Anterior cingulate cortex (tissue), 58 donors: ENCODE measurements around the gene MUTYH.
"Not testable (repeated sequence)": the region's sequence is repeated elsewhere in the genome, so short reads cannot be mapped to it uniquely, and the experiment has no call there.

Experiments
- DNase-seq, 58 donors: peaks; one replicate each; lab custom pipeline; 2025; lab: John Stamatoyannopoulos, UW

Gene MUTYH

GRCh38 chr1:45339789-45340558 is at the start of gene MUTYH, which contains the start of gene TOE1:
MUTYH (minus strand) TSS chr1:45340440; CDS start chr1:45334505, 5,935 bp downstream.
TOE1 (plus strand) TSS chr1:45340170; CDS start chr1:45340253, 83 bp downstream.
- peak; percentile 45 to 93 (median 85) for DNase-seq

DNA sequence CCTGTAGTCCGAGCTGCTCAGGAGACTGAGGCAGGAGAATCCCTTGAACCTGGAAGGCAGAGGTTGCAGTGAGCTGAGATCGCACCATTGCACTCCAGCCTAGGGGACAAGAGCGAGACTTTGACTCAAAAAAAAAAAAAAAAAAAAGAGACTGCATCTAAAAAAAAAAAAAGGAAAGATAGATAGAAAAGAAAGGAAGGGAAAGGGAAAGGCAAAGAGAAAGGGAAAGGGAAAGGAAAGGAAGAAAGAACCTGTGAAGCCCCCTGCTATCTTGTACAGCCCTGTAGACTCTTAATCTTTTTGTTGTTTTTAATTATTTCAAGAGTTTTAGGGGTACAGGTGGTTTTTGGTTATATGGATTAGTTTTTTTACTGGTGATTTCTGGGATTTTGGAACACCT is 46.0 kb upstream of the MUTYH start:
- no peak for DNase-seq

GRCh38 chr1:45385302-45385701 is 45.1 kb upstream of the MUTYH start:
- no peak for DNase-seq

DNA sequence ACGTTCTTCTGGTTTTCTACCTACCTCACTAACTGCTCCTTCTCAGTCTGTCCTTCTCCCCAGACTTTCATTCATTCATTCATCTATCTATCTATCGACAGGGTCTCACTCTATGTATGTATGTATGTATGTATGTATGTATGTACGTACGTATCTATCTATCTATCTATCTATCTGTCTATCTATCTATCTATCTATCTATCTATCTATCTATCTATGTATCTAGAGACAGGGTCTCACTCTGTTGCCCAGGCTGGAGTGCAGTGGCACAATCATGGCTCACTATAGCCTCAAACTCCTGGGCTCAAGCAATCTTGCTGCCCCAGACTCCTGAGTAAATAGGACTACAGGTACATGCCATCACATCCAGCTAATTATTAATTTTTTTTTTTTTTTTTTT is 44.0 kb upstream of the MUTYH start:
- DNase-seq, result not testable (repeated sequence)

DNA sequence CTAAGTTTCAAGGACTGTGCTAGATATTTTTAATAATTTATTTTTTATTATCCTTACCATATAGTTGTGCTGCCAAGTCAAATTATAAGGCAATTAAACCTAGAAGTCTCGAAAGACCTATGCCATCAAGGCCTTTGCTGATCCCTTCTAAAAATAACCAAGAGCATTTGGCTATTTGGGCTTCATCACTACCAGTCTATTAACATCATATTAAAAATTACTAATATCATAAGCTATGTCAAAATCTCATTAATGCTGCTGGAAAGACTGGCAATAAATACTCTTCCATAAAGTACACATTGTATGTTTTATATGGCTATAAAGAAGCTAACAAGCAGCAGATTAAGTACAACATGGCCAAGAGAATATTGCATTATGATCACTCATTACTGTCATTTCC is 43.0 kb upstream of the MUTYH start:
- DNase-seq, result no peak

DNA sequence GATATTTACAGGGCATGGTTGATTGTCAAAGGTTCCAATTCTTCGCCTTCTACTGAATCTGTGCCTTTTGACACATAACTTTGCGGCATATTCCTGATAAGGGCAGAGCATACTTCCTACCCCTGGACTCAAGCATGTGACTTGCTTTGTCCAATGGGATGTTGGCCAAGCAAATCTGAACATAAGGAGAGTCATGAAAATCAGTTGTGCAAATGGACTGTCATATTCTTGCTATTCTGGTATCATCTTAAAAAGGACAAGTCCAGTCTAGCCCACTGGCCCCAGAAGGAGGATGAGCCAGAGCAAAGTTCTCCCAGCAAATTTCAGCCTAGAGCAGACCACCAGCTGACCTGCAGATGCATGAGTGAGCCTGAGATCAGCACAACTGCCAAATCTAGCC is 41.0 kb upstream of the MUTYH start:
- DNase-seq, result no peak

DNA sequence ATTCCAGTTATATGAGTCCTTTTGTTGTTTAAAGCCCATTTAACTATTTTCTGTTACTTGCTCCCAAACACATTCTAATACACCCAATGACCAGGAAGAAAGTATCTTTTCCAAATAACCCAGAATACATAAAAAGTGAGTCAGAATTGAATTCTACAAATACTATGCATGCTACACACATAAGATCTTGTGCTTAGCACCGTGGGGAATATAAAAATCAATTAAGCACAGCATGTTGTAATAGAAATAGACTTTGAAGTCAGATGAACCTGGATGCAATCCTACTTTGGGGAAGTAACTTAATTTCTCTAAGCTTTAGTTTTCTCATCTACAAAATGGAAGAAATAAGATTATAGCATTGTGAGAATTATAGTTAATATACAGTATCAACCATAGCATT is 40.5 kb upstream of the MUTYH start:
- DNase-seq, result no peak

DNA sequence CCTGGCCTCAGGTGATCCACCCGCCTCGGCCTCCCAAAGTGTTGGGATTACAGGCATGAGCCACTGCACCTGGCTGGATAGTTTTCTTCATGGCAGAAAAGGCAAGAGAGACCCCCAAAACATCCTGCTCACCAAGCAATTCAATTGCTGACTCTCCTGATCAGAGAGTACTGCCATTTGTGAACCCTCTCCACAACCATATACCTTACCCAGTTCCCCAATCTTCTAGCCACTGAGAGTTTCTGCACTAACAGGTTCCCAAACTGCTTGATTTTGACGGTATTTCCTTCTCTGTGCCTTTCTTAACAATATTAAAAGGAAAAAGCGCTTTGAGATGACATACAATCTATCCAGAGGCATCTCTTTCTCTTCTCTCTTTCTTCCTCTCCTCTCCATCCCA is 39.9 kb upstream of the MUTYH start:
- no peak for DNase-seq

DNA sequence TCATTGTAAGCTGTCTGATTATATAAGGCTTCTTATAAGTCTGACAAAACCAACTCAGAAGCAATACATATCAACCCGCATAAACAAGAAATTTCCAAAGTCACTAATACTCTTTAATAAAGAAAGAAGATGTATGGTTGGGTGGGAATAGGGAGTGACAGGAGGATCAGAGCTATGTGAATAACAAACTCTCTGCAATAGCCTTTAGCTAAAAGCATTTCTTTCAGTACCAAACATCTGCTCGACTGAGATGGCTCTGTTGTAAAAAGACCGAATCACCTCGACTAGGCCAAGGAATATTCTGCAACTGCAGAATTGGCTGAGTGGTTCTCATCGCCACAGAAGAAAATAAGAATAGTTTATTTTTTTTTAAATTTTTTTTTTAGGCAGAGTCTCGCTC is 39.3 kb upstream of the MUTYH start:
- no peak for DNase-seq

DNA sequence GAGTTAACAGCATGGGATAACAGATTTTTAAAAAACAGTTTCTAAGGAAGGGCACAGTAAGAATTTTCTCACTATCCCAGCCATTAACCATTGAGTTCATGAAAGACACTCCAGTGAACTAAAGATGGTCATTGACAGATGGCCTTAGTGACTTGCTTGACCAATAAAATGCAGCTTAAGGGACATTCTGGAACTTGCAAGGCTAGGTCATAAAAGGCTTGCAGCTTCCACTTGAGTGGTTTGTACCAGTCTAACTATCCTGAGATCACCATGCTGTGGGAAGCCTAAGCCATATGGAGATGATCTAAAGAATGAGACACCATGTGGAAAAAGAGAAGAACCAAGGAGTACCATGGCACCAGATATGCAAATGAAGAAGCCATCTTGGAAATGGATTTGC is 37.9 kb upstream of the MUTYH start:
- no peak for DNase-seq

DNA sequence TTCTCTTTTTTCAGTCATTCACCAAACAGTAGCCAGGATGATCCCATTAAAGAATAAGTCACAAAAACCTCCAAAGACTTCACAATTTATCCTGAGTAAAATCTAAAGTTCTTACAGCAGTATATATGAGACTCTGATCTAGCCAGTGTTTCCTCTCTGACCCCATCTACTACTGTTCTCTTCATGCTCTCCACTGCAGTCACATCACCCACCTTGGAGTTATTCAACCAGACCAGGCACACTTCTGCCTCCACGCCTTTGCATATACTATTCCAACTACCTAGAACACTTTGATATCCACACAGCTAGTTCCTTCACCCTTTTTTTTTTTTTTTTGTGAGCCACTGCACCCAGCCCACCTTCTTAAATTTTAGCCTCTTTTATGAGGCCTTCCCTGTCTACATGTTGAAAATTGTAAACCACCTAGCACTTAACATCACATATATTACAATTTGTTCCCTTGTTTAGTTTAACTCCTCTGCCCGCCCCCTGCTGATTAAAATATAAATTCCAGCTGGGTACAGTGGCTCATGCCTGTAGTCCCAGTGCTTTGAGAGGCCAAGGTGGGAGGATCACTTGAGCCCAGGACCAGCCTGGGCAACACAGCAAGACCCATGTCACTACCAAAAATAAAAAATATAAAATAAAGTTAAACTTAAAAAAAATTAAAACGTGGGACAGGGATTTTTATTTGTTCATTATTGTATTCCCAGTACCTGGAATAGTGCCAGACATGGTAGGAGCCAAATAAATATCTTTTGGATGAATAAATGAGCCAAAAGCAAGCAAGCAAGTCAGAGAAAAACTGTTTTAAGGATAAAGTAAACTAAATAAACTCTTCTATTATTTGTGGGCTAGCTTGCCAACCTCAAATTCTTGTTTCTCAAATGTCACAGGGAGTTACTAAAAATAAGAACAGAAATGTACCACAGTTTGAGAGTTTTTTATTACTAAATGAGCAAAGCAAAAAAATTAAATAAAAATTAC is 35.2 kb upstream of the MUTYH start:
- DNase-seq, result no peak

DNA sequence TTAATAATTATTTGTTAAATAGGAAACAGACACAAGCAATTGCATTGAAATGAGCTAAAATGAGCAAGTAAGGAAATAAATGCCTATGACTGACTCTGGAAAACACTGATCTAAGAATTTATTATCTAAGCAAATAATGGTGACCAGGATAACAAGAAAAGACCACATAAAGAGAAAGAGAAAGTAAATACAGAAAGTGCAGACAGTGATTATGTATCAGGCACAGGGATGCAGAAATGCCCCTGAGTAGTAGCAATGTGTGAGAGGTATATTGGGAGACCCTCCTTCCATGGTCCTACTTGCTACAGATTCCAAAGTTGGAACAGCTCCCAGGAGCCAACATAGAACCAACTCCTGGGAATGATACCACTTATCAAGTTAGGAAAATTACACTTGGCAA is 33.3 kb upstream of the MUTYH start:
- DNase-seq, result no peak

DNA sequence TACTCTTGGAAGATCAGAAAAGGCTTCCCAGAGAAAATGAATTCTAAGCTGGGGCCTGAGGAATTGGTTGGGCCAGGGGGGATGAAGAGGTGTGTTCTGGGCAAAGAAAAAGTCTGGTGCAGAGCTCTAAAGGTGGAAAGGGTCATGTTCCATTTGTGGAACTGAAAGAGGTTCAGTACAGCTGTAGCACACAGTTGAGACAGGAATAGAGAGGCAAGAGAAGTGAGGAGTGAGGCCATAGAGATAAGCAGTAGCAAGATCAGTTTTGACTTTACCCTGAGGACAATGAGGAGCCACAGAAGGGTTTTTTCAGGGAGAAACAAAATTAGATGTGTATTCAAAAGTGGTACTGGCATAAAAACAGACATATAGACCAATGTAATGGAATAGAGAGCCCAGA is 30.3 kb upstream of the MUTYH start:
- no peak for DNase-seq

DNA sequence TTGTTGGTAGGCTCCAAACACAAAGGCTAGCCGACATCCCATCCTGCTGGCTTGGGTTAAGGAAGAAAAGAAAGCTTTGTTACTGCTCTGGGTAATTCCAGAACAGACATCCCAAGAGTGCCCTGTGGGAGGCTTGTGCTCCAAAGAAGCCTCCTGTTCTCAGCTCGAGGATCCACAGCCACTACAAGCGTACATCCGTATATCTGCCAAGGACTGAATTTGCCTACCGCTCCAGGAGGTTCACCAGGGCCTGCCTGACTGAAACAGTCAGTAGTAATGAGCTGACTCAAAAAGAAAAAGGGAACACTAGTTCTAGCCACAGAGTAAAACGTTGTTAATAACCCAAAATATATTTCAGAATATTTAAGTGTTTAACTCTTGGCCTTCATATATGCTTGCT is 24.8 kb upstream of the MUTYH start:
- peak in 18 of 58 donors; percentile 4 to 71 (median 23) for DNase-seq

- DNase-seq, result no peak
Measured at GRCh38 chr1:45364294-45364693, 24.1 kb upstream of the MUTYH start.

DNA sequence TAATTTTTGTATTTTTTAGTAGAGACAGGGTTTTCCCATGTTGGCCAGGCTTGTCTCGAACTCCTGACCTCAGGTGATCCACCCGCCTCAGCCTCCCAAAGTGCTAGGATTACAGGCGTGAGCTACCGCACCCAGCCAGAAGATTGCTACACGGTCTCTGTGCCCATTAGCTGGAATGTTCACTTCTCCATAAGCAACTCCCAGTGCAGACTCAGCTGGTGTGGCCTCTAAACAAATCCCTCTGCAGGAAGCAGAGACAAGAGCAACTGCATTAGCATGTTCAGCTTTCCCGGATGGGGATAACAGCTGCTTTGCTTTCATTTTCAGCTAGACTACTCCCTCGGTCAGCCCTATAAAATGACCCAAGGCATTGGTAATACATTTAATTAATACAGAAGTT is 20.7 kb upstream of the MUTYH start:
- DNase-seq, result peak in 12 of 58 donors; percentile 6 to 62 (median 17)

- DNase-seq, result peak in 40 of 58 donors; percentile 10 to 72 (median 36)
Measured at GRCh38 chr1:45359882-45360513, 19.8 kb upstream of the MUTYH start.

DNA sequence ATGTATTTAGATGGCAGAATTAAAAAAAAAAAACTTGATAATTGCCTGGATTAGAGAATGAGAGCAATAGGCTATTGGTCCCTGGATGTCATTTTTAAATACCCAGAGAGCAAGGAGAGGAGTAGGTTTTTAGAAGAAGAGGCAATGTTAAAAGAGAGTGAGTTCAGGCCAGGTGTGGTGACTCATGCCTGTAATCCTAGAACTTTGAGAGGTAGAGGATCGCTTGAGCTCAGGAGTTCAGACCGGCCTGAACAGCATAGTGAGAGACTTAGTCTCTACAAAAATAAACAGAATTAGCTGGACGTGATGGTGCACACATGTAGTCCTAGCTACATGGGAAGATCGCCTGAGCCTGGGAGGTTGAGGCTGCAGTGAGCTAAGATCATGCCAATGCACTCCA is 15.9 kb upstream of the MUTYH start:
- no peak for DNase-seq

DNA sequence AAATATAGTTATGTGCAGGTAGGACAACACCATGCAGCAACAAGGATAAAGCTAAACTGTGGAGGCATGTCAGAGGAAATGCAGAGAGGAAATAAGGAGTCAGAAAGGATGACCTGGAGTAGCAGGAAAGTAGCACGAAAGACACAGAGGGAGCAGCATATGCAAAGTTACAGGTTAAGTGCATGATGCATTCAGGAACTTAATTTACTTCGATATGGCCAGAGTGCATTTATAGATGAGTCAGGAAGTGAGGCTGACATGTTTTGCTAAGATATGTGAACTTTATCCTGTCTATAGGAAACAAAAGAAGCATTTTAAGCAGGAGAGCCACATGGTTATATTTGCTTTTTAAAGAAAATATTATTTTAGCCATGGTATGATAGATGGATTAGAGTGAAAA is 15.4 kb upstream of the MUTYH start:
- no peak for DNase-seq

- DNase-seq, result no peak
Measured at GRCh38 chr1:45354838-45355237, 14.6 kb upstream of the MUTYH start.

DNA sequence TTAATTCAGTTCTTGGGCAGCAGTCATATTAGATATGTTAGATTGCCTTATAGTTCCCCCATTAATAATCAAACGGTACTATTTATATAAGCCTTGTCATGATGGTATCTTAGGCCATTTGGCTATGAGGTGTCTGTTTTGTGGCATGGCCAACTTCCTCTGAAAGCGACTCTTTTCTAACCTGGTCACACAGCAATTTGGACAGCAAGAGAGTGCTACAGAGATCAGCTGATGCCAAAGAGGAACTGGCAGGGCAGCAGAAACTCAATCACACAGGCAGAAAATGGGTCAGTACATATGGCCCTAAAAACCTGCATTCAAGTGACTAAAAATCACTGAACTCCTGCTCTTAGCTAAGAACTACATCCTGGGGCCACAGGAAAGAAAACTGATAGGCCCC is 13.4 kb upstream of the MUTYH start:
- peak in 8 of 58 donors; percentile 1 to 17 (median 12) for DNase-seq
